ENCODE data around the gene TULP3. TPM values are rescaled to one million over a fixed set of nuclear protein-coding genes. Genes with fewer than 3 reads are reported as not detected.

Gene TULP3
- total RNA-seq, 2 donors from 2014 or later: 6.7 to 7.1 TPM

- no peak overlapping the region for H3K4me3 Mint-ChIP-seq
- no peaks in the 10 kb centered on the region for H3K27me3 Mint-ChIP-seq (ENCODE audit: low read depth)
- peaks cover 24% of the 10 kb centered on the region for H3K4me1 Mint-ChIP-seq (ENCODE audit: low read depth)
- ATAC-seq (replicated peaks in 1 of 2): no peak
- H3K9me3 Mint-ChIP-seq: no peaks in the 10 kb centered on the region
- DNase-seq: no peak
- no peak overlapping the region for H3K27ac Mint-ChIP-seq
- peaks cover 3 to 17% of the 10 kb centered on the region in 2 donors for H3K36me3 Mint-ChIP-seq (ENCODE audit: insufficient read depth in 2 of 2)
Measured at GRCh38 chr12:2886768-2887450, 3.8 kb upstream of the TULP3 start.

GRCh38 chr12:2890001-2890387, 697 bp upstream of the TULP3 start:
- no peak for ATAC-seq (replicated peaks in 1 of 2)
- H3K36me3 Mint-ChIP-seq (ENCODE audit: insufficient read depth in 2 of 2): peaks cover 3 to 17% of the 10 kb centered on the region in 2 donors
- H3K27ac Mint-ChIP-seq: peak overlapping the region; percentile 74
- peaks cover 24% of the 10 kb centered on the region for H3K4me1 Mint-ChIP-seq (ENCODE audit: low read depth)
- no peaks in the 10 kb centered on the region for H3K27me3 Mint-ChIP-seq (ENCODE audit: low read depth)
- no peak for DNase-seq
- no peaks in the 10 kb centered on the region for H3K9me3 Mint-ChIP-seq
- H3K4me3 Mint-ChIP-seq: peak overlapping the region; percentile 88 to 89

DNA sequence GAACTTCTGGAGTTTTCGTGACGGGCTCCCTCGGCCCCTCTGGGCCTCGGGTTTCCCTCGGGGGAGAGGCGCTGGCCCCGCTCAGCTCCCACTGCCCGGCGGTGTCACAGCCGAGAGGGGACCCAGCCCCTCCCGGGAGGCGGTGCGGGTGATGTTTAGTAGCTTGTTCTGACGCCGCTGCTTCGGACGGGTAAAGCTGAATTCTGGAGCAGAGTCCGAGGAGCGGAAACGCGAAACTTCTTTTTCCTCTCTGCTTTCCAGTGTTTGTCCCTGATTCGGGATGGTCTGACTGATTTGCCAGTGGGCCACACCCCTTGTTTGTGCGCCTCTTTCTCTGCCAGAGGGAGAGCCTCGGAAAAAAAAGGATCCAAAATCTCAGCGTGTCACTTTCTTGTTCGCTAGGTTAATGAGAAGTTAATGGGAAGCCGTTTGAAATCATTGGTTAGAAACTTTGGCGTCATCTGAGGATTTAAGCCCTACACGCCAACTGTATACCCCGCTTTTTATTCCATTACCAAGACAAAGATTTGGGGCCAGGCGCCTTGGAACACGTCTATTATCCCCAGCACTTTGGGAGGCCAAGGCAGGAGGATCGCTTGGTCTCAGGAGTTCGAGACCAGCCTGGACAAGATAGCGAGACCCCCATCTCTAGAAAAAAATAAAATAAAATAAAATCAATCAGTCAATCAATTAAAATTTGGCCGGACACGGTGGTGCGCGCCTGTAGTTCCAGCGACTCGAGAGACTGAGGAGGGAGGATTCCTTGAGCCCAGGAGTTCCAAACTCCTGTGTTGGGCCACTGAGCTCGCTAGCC, 756 bp downstream of the TULP3 start:
- DNase-seq: peak; percentile 28 to 45
- Mint-ChIP-seq H3K9me3 (no peaks in the 10 kb centered on the region), H3K4me3 (peak overlapping the region; percentile 88 to 89), H3K27me3 (ENCODE audit: low read depth) (no peaks in the 10 kb centered on the region), H3K27ac (no peak overlapping the region), H3K36me3 (ENCODE audit: insufficient read depth in 2 of 2) (peaks cover 1 to 8% of the 10 kb centered on the region in 2 donors), H3K4me1 (ENCODE audit: low read depth) (peaks cover 24% of the 10 kb centered on the region)
- ATAC-seq (replicated peaks in 1 of 2): peak; percentile 8 to 18

GRCh38 chr12:2892246-2892645, 1.6 kb downstream of the TULP3 start:
- Mint-ChIP-seq H3K4me3 (peak overlapping the region; percentile 42 to 88), H3K27ac (no peak overlapping the region), H3K27me3 (ENCODE audit: low read depth) (no peaks in the 10 kb centered on the region), H3K4me1 (ENCODE audit: low read depth) (peaks cover 24% of the 10 kb centered on the region), H3K9me3 (no peaks in the 10 kb centered on the region), H3K36me3 (ENCODE audit: insufficient read depth in 2 of 2) (peaks cover 1 to 7% of the 10 kb centered on the region in 2 donors)
- DNase-seq (no peak), ATAC-seq (replicated peaks in 1 of 2) (no peak)

DNA sequence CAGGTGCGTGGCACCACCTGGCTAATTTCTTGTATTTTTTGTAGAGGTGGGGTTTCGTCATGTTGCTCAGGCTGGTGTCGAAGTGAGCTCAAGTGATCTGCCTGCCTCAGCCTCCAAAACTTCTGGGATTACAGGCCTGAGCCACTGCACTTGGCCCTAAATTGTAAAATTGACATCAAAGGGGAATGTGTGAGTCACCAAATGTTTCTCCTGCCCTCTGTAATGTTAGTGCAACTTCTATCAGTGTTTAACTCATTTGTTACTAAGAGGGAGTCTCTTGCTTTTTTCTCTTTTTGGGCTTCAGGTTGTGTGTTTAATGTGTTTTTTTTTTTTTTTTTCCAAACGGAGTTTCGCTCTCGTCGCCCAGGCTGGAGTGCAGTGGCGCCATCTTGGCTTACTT, 2.3 kb downstream of the TULP3 start:
- DNase-seq: no peak
- Mint-ChIP-seq H3K4me1 (ENCODE audit: low read depth) (peaks cover 24% of the 10 kb centered on the region), H3K27ac (no peak overlapping the region), H3K36me3 (ENCODE audit: insufficient read depth in 2 of 2) (peaks cover 1 to 3% of the 10 kb centered on the region in 2 donors), H3K9me3 (no peaks in the 10 kb centered on the region), H3K27me3 (ENCODE audit: low read depth) (no peaks in the 10 kb centered on the region), H3K4me3 (peak overlapping the region; percentile 42 to 54)
- ATAC-seq (replicated peaks in 1 of 2): no peak

- Mint-ChIP-seq H3K36me3 (ENCODE audit: insufficient read depth in 2 of 2) (peaks cover 1 to 2% of the 10 kb centered on the region in 2 donors), H3K4me1 (ENCODE audit: low read depth) (peaks cover 16% of the 10 kb centered on the region), H3K4me3 (no peak overlapping the region), H3K27me3 (ENCODE audit: low read depth) (no peaks in the 10 kb centered on the region), H3K27ac (no peak overlapping the region), H3K9me3 (no peaks in the 10 kb centered on the region)
- DNase-seq (no peak), ATAC-seq (replicated peaks in 1 of 2) (no peak)
Measured at GRCh38 chr12:2895051-2895451, 4.4 kb downstream of the TULP3 start.

- ATAC-seq (replicated peaks in 1 of 2) (no peak), DNase-seq (no peak)
- Mint-ChIP-seq H3K27me3 (ENCODE audit: low read depth) (no peaks in the 10 kb centered on the region), H3K36me3 (ENCODE audit: insufficient read depth in 2 of 2) (peaks cover 1 to 2% of the 10 kb centered on the region in 2 donors), H3K4me1 (ENCODE audit: low read depth) (peaks cover 11% of the 10 kb centered on the region), H3K4me3 (no peak overlapping the region), H3K27ac (no peak overlapping the region), H3K9me3 (no peaks in the 10 kb centered on the region)
Measured at GRCh38 chr12:2895511-2895910, 4.8 kb downstream of the TULP3 start.

DNA sequence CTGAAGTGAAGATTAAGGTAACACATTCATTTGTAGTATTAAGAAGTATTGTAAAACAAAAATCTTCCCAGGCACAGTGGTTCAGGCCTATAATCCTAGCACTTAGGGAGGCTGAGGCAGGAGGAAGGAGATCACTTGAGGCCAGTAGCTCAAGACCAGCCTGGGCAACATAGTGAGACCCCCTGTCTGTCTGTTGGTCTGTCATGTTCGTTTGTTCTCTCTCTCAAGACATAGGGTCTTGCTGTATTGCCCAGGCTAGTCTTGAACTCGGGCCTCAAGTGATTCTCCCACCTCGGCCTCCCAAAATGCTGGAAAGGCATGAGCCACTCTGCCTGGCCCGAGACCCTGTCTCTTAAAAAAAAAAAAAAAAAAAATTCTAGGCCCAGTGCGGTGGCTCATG, 6.7 kb downstream of the TULP3 start:
- no peak overlapping the region for H3K4me3 Mint-ChIP-seq
- DNase-seq (no peak), ATAC-seq (replicated peaks in 1 of 2) (no peak)
- H3K27ac Mint-ChIP-seq: no peak overlapping the region
- peaks cover 0 to 1% of the 10 kb centered on the region in 2 donors for H3K36me3 Mint-ChIP-seq (ENCODE audit: insufficient read depth in 2 of 2)
- no peaks in the 10 kb centered on the region for H3K27me3 Mint-ChIP-seq (ENCODE audit: low read depth)
- H3K4me1 Mint-ChIP-seq (ENCODE audit: low read depth): peaks cover 6% of the 10 kb centered on the region
- H3K9me3 Mint-ChIP-seq: no peaks in the 10 kb centered on the region

GRCh38 chr12:2900642-2901041, 10.0 kb downstream of the TULP3 start:
- ATAC-seq (replicated peaks in 1 of 2) (no peak), DNase-seq (no peak)
- peaks cover 0 to 1% of the 10 kb centered on the region in 2 donors for H3K36me3 Mint-ChIP-seq (ENCODE audit: insufficient read depth in 2 of 2)
- H3K9me3 Mint-ChIP-seq: no peaks in the 10 kb centered on the region
- no peaks in the 10 kb centered on the region for H3K27me3 Mint-ChIP-seq (ENCODE audit: low read depth)
- no peak overlapping the region for H3K4me3 Mint-ChIP-seq
- no peaks in the 10 kb centered on the region for H3K4me1 Mint-ChIP-seq (ENCODE audit: low read depth)
- H3K27ac Mint-ChIP-seq: no peak overlapping the region

- no peak overlapping the region for H3K27ac Mint-ChIP-seq
- no peak overlapping the region for H3K4me3 Mint-ChIP-seq
- H3K36me3 Mint-ChIP-seq (ENCODE audit: insufficient read depth in 2 of 2): peaks cover 0 to 1% of the 10 kb centered on the region in 2 donors
- no peaks in the 10 kb centered on the region for H3K27me3 Mint-ChIP-seq (ENCODE audit: low read depth)
- ATAC-seq (replicated peaks in 1 of 2): no peak
- no peaks in the 10 kb centered on the region for H3K9me3 Mint-ChIP-seq
- no peak for DNase-seq
- H3K4me1 Mint-ChIP-seq (ENCODE audit: low read depth): no peaks in the 10 kb centered on the region
Measured at GRCh38 chr12:2902272-2902880, 11.7 kb downstream of the TULP3 start.

DNA sequence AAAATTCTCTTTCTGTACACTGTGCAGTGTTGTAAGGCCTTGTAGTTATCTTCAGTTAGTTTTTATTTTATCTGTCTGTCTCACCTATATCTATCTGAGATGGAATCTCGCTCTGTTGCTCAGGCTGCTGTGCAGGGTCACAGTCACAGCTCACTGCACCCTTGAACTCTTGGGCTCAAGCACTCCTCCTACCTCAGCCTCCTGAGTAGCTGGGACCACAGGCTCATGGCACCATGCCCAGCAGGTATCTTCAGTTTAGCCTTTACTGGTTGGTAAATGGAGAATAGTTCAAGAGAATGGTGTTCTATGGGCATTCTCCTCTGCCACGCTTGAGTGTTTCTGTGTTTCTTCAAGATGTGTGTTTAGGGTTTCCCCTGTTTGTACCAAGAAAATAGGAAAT, 13.6 kb downstream of the TULP3 start:
- no peak for DNase-seq
- Mint-ChIP-seq H3K4me3 (no peak overlapping the region), H3K27ac (no peak overlapping the region), H3K4me1 (ENCODE audit: low read depth) (no peaks in the 10 kb centered on the region), H3K9me3 (no peaks in the 10 kb centered on the region), H3K27me3 (ENCODE audit: low read depth) (no peaks in the 10 kb centered on the region), H3K36me3 (ENCODE audit: insufficient read depth in 2 of 2) (peaks cover 0 to 1% of the 10 kb centered on the region in 2 donors)
- no peak for ATAC-seq (replicated peaks in 1 of 2)

DNA sequence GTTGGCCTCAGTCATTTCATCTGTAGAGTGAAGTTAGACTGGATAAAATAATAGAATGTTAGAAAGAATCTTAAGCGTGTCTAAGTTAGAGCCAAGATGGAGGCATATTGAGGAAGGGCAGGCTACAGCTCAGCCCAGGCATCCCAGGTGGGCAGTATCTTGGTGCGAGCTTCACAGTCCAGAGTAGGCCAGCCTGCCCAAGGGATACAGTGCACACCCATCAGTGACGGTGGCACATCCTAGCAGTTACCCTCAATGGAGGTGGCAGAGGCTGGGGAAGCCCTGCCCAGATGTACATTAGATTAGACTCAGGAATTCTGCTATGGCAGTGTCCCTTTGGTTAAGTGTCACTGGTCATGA, 21.5 kb downstream of the TULP3 start:
- no peak overlapping the region for H3K4me3 Mint-ChIP-seq
- no peaks in the 10 kb centered on the region for H3K27me3 Mint-ChIP-seq (ENCODE audit: low read depth)
- H3K27ac Mint-ChIP-seq: peak overlapping the region; percentile 54
- H3K4me1 Mint-ChIP-seq (ENCODE audit: low read depth): no peaks in the 10 kb centered on the region
- ATAC-seq (replicated peaks in 1 of 2) (no peak), DNase-seq (no peak)
- no peaks in the 10 kb centered on the region for H3K36me3 Mint-ChIP-seq (ENCODE audit: insufficient read depth in 2 of 2)
- H3K9me3 Mint-ChIP-seq: no peaks in the 10 kb centered on the region

DNA sequence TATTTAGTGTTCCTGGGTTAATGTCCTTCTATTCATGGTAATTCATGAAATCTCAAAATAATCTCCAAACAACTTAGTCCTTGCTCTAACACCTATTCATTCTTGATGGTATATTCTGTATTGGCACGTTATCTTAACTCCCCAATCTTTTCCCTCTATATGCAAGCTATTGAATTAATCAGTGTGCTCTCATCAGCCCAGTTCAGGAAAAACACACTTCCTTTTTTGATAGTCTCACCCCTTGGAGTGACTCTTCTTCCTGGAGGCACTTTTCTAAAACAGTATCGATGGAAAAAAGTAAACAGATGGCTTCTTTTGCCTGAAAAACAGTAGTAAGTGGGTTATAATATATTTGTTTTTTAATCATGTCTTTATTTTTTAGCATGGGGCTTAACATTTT, 28.6 kb downstream of the TULP3 start:
- no peak overlapping the region for H3K4me3 Mint-ChIP-seq
- no peak for DNase-seq
- peaks cover 0 to 3% of the 10 kb centered on the region in 2 donors for H3K36me3 Mint-ChIP-seq (ENCODE audit: insufficient read depth in 2 of 2)
- no peaks in the 10 kb centered on the region for H3K4me1 Mint-ChIP-seq (ENCODE audit: low read depth)
- H3K27me3 Mint-ChIP-seq (ENCODE audit: low read depth): no peaks in the 10 kb centered on the region
- H3K9me3 Mint-ChIP-seq: no peaks in the 10 kb centered on the region
- H3K27ac Mint-ChIP-seq: no peak overlapping the region
- no peak for ATAC-seq (replicated peaks in 1 of 2)

Data from activated T-cell treated with anti-CD3 and anti-CD28 coated beads, Interleukin-2, amount 50 U/mL, for 72 hours (primary cell).